ENCODE measurements around the gene ANKRD61.
"Not testable (repeated sequence)": the region's sequence is repeated elsewhere in the genome, so short reads cannot be mapped to it uniquely, and the experiment has no call there.

ANKRD61 gene

DNA sequence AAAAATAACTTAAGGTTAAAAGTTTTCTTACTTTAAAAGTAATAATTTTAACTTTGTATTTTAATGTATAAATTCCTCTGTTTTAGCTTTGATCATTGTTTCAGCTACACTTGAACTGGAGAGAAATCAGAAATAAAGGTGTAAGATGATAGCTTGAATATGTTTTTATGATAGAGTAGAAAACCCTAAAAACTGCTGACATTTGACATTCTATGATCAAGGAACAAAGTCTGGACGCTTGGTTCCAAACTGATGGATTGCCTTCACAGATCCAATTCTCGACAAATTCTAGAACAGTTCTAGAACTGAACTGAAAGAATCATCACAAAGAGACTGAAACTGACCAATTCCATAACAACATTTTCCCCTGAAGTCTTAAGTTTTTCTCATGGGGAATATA is at the start of gene ANKRD61:
ANKRD61 (plus strand) TSS at position 389 of the 400 bp plus-strand sequence; CDS start at position 389, 0 bp downstream.
- no peak for DNase-seq

DNA sequence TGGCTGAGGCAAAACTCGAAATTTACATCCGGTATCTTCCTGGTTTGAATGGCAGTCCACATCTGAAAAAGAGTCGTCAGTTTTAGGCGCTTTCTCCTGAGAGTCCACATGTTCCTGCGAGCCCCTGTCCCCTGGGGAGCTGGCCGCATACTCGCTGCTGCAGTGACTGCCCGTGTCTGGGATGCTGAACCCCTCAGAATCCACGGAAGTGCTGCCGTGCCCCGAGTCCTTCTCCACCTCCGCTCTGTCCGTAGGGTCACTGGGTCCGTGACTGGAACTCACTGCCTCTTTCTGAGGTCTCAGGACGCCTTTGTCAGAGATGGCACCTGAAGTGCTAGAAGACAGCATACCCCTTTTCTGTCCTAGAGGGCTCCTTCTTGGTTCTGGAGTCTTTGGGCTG is 44.1 kb upstream of the ANKRD61 start:
- not testable (repeated sequence) for DNase-seq

DNA sequence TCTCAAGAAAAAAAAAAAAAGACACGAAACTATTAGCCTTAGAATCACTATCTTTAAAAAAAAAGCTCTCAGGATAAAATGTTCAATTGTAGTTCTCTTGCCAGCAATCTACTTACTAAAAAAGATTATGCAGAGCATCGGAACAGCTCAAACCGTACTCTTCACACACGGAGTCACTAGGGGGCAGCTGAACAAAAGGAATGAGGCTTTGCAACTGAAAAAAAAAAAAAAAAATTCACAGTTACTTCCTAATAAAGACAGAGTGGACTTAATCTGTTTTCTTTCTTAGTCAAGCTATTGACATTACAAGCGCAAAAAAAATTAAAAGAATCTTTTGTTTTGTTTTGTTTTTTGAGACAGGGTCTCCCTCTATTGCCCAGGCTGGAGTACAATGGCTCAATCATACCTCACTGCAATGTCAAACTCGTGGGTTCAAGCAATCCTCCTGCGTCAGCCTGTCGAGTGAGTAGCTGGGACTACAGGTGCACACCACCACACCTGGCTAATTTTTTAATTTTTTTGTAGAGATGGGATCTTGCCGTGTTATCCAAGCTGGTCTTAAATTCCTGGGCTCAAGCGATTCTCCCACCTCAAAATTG is 33.9 kb upstream of the ANKRD61 start:
- DNase-seq = peak; percentile 60 to 68

DNA sequence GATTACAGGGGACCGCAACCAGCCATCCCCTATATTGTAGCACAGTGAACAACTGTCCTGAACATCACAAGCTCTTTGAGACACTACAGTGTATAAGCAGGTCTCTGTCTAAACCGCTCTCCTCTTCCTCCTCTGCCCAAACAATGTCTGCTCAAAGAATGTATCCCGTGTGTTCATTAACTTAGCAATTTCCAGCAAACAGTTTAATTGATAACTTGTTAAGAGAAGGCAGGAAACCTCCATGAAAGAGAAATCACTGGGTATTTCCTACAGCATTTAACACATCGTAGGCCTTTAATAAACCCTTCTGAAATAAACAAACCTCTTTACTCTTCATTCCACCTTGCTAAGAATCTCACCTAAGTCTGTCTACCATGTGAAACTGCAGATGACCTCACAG is 23.8 kb upstream of the ANKRD61 start:
- DNase-seq = no peak

DNA sequence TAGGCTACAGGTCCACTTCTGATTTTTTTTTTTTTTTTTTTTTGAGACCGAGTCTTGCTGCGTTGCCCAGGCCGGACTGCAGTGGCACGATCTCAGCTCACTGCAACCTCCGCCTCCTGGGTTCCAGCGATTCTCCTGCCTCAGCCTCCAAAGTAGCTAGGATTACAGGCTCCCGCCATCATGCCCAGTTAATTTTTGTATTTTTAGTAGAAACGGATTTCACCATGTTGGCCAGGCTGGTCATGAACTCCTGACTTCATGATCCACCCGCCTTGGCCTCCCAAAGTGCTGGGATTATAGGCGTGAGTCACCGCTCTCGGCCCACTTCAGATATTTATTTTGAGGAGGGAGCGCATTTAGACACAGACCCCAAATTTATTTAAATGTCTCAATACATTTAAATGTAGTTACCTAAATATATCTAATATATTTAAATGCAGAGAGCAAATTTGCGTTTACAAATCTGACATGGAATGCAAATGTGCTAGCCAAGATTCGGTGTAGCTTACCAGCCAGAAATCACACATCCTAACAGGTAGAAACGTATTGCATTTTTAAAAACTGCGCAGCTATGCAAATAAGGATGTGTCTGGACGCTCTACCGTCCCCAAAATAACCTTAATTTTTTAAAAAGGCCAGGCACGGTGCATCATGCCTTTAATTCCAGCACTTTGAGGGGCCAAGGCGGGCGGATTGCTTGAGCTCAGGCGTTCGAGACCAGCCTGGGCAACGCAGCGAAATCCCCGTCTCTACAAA is 23.2 kb upstream of the ANKRD61 start:
- DNase-seq = not testable (repeated sequence)

DNA sequence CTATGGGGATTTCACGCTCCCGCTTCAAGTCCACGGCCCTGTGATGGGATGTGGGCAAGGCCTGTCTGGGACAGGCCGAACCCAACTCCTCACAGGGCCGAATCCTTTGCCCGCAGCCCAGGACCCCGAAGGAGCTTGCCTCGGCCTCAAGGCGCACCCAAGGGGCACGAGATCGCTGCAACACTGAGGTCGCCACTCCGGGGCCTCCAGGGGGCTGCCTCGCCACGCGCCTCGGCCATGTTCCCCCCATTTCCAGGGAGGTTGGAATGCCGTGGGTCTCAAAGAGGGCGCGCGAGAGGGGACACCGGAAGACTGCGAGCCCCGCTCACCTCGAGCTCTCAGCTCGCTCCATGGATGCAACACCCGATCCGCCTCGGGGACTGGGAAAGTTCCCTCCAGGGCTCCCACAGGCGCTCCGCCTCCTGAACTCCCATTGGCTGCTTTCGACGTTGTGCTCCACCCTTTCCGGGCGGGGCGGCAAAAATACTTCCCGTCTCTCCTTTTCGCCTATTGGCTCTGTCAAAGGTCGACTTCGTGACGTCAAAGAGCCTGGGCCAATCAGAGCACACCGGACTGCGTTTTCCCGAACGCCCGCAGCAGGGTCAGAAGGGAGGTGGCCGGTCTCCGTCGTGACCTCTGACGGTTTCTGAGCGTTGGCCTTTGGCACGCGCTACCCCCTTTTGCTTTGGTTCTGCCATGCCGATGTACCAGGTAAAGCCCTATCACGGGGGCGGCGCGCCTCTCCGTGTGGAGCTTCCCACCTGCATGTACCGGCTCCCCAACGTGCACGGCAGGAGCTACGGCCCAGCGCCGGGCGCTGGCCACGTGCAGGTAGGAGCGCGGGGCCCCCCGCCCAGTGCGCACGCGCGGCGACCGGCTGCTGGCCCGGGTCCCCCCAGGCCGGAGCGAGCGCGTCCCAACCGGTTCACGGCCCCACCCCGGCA is 22.2 kb upstream of the ANKRD61 start, which contains the start of the genes AIMP2 and PMS2:
AIMP2 (plus strand) TSS at position 605 of the 944 bp plus-strand sequence; CDS start at position 697, 92 bp downstream.
PMS2 (minus strand) TSS at position 382 of the 944 bp plus-strand sequence; CDS start at position 352, 30 bp downstream.
- peak; percentile 95 to 96 for DNase-seq

DNA sequence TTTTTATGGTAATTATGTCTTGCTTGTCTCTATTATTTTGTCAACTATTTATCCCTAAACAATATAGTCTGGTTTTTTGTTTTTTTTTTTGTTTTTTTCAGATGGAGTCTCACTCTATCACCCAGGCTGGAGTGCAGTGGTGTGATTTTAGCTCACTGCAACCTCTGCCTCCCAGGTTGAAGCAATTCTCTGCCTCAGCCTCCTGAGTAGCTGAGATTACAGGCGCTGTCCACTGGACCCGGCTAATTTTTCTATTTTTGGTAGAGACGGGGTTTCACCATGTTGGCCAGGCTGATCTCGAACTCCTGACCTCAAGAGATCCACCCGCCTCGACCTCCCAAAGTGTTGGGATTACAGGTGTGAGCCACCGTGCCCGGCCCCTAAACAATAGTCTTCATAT is 20.8 kb upstream of the ANKRD61 start:
- not testable (repeated sequence) for DNase-seq

DNA sequence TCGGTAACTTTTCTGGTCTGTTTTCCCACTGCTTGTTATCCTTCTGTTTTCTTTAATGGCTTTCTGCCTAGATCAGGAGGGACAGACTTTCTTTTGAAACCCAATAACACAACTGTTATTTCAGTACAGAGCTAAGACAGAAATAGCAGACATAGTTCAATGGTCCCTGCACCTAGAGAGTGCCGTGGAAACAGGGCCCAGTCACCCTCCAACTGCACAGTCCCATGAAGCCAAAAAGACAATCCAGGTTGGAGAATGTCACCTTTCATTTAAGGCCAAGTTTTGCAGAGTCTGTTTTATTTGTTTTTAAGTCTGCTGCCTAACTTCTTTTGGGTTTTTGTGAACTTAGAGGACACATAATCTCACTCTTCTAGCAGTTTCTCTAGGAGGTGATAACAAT is 19.6 kb upstream of the ANKRD61 start:
- DNase-seq = no peak

DNA sequence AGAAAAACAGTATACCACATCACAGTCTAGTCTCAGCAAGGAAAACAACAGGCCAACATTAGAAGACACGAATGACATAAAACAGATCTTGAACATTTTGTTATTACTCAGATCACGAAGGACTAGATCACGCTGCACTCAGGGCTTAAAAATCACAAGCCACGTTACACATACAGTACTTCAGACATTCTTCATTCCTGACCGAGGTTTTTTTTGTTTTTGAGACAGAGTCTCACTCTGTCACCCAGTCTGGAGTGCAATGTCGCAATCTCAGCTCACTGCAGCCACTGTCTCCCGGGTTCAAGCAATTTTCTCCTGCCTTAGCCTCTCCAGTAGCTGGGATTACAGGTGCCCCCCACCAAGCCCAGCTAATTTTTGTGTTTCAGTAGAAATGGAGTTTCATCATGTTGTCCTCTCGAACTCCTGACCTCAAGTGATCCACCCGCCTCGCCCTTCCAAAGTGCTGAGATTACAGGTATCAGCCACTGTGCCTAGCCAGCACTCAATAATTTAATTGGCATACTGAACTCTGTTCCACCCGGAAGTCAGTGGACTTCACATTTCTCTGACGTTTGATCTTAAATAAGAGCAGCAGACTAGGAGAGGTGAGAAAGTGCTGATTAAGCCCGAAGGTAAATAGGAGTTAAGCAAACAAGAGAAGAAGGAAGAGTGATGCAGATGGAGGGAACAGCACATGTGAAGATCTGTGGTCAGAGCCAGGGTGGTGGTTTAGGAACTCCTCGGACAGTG is 18.6 kb upstream of the ANKRD61 start:
- DNase-seq = no peak

DNA sequence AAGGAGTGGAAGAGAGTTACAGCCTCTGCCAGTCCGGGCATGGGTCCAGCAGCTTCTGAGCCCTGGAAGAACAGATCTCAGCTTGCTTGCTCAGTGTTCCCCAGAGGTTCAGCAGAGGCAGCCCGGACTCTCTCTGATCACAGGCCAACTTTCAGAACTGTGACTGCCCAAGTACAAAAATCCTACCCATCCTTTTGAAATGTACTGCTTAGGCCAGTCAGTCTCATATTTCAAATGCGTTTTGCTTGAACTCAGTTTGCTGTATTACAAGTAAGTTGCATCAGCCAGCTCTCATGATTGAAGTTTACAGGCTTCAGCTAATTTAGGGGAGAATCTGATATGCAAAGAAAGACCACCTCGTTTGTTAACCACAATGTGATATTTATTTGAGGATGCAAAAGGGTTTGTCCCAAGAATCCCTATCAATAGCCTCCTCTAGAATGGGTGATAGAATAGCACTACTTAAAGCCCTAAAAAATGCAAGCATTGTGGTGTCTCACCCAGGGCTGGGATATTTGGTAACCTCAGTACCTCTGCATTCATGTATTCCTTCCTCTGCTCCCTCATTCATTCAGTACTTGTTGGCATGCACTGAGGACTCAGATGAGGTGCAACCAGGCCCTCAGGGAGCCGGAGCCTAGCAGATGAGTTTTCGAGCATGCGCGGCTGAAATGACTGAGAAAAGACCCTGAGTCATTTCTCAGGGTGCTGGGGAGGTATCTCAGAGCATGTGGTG is 15.1 kb upstream of the ANKRD61 start:
- no peak for DNase-seq

DNA sequence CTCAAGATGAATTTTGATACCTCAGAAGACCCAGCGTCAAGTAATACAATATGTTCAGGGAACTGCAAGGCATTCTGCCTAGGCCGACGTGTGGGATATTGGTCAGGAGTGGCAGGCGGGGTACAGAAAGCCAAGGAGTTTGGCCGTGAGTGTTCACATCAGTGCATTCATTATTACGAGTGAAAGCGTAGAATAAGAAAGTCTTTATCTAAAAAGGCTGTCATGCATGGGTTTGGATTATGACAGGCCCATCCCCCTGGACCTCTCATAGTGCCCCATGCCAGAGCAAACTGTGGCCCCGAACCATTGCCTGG is 14.6 kb upstream of the ANKRD61 start:
- no peak for DNase-seq

DNA sequence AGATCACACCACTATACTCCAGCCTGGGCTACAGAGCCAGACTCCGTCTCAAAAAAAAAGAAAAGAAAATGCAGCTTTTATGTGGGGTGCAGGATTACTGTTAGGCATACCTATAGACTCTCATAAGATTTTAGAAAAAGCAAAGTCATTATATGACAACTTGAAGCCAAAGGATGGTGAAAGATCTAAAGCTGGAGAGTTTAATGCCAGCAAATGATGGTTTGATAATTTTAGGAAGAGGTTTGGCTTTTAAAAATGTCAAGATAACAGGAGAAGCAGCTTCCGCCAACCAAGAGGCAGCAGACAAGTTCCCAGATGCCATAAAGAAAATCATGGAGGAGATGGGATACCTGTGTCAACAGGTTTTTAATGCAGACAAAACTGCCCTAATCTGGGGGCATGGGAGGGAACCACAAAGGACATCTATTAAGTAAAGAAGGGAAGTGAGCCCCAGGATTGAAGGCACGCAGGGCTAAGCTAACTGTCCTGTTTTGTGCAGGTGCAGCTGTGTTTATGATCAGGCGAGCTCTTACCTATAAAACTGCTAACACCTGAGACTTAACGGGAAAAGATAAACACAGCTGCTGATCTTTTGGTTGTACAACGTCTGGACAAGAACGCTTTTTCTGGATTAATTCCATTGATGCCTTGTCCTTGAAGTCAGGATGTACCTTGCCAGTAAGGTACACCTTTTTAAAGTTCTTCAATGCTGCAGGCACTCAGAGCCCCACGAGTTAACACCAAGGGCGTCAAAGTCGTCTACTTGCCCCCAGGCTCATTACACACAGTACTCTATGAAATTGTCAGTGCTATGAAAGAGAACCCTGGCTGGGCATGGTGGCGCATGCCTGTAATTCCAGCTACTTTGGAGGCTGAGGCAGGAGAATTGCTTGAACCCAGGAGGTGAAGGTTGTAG is 10.5 kb upstream of the ANKRD61 start:
- DNase-seq = no peak

DNA sequence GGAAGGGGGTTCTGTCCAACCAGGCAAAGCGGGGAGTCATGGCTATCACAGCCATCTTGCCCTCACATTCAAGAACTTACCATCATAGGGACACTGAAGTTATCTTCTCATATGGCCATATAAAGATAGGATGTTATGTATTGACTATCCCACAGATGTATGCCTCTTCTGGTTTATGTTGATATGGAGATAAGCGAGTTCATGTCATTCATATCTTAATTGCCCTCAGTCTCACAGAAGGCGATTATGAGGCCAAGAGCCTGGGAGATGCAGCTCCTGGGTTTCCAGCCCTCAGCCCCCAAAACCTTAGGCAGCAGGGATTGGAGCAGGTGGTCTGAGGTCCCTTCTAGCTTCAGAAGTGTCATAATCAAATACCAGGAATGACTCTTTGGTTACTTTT is 8.5 kb upstream of the ANKRD61 start:
- no peak for DNase-seq

DNA sequence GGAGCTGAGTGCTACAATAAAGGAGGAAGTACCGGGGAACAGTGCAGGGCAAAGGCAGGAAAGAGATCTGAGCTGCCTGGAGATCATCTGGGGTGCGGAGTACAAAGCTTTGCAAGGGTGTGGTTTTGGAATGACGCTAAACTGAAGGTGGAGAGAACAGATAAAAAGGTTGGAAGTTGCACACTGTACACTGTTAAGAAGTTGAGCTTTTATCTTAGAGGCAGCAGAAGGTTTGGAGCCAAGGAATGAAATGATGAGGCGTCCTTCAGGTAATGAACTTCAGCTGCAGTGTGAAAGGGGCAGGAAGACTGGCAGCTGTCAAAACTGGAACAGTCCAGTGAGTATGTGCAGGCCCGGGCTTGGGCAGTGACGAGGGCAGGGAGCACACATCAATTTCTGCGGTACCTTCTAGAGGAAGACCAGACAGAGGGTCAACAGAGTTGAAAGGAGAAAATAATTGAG is 7.2 kb upstream of the ANKRD61 start:
- DNase-seq = no peak

DNA sequence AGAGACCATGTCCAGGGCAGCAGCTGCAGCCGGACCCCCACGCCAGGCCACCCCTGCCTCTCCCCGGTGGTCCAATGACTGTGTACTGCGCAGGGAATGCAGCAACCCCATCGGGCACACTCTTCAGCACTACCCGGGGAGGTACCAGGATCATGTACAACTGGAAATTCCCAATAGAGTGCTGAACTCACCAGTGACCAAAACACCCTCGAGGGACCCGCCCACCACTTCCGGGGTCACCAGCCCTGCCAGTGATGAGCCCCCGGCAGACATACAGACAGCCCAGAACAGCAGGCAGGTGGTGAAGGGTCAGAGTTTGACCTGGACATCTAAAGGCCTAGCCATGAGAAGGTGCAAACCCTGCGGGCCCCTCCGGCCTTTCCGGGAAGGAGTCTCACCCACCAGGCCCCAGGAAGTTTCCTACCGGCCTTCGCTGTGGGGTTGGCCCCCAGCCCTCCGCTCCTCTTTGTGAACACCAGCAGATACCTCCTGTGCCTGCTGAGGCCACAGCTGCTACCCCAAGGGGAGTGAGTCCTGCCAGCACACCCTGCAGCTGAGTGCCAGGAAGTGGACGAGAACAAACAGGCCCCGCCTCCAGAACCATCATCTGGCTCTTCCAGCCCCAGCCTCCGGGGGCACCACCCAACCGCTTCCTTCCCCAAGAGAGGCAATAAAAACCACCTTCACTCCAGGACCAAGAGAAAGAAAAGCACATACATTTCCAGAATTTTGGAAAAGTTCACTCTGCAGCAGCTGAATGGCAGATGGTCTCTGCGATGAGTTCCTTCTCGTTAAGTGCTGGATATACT is 5.0 kb upstream of the ANKRD61 start:
- DNase-seq = peak; percentile 73 to 76

DNA sequence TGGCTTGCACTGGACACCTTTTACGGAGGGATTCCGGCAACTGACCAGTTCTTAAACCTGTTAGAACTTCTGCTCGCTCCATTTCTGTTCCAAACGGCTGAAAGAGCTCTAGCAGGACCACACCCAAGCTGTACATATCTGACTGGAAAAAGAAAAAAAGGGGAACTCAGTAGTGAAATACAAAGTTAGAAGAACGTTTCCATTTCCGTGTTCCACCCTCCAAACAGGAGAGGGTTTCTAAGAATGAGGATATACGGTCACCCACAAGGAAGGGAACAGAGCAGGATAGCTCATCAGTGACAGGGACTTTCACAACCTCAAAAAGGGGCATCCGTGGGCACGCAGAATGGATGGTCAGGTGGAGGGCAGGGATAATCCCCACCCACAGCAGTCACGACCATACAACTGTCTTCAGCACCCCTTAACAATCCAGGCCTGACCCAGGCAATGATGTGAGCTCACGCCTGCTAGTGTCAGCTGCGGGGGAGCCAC is 4.3 kb upstream of the ANKRD61 start:
- DNase-seq = peak in 1 of 2 donors; percentile 10

DNA sequence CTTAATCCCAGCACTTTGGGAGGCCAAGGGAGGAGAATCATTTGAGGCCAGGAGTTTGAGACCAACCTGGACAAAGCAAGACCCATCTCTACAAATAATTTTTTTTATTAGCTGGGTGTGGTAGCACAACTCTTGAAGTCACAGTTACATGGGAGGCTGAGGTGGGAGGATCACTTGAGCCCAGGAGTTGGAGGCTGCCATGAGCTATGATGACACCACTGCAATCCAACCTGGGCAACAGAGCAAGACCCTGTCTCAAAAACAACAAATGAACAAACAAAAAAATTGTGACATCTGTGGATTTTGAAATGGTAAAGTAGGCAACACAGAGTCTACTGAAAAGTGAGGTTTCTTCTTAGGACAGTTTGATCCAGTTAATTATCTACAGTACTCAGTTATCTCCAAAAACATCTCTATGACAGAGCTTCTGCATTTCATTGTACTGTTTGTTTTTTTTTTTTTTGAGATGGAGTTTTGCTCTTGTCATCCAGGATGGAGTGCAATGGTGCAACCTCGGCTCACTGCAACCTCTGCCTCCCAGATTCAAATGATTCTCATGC is 3.3 kb upstream of the ANKRD61 start:
- no peak for DNase-seq

DNA sequence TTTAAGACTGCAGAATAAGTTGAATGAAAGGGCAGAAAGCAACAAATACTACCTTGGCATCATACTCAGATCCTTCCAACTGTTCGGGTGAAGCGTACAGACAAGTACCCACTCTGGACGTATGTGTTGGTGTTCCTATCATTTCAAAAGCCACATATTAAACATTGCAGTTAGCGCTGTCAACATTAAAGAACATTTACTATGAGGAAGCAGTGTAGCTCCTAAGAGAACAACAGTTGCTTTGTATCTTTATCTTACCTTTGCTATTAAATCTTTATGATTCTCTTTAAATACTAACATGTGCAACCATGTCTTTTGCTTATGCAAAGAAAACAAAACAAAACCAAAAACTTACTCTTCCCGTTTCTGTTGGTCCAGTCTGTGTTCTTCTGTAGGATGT is 2.6 kb upstream of the ANKRD61 start:
- no peak for DNase-seq

DNA sequence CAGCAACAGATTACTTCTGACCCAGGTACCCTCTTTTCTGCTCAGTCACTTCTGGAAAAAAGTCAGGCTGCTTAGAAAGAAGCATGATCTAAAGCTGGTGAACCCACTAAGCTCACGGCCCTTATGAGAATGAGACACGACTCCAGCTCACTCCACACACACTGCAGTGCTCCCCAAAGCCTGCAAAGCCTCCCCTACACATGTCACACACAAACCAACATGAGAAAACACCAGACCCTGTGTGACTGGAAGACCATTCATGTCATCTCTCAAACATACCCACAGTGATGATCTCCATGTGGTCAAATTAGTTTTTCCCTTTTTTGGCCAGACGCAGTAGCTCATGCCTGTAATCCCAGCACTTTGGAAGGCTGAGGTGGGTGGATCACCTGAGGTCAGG is 391 bp downstream of the ANKRD61 start:
- DNase-seq = no peak

All from CD4-positive, alpha-beta T cell treated with Interleukin-1 beta for 1 hour (primary cell).